HG03135 (cell line): ENCODE measurements around the gene SLC19A2.
"Not testable (repeated sequence)": the region's sequence is repeated elsewhere in the genome, so short reads cannot be mapped to it uniquely, and the experiment has no call there.

Experiments
- ATAC-seq: cut with Tn5 transposase; IDR thresholded peaks from one replicate; pipeline ENCODE4 v1.9.1; 2021; ENCODE audit warnings: mild to moderate bottlenecking, moderate library complexity; ENCODE audit not compliant: unreplicated experiment

SLC19A2 gene

GRCh38 chr1:169509354-169509753, 23.6 kb upstream of the SLC19A2 start:
- no peak for ATAC-seq

- no peak for ATAC-seq
These were observed 22.9 kb upstream of the SLC19A2 start for GRCh38 chr1:169508432-169509338.

DNA sequence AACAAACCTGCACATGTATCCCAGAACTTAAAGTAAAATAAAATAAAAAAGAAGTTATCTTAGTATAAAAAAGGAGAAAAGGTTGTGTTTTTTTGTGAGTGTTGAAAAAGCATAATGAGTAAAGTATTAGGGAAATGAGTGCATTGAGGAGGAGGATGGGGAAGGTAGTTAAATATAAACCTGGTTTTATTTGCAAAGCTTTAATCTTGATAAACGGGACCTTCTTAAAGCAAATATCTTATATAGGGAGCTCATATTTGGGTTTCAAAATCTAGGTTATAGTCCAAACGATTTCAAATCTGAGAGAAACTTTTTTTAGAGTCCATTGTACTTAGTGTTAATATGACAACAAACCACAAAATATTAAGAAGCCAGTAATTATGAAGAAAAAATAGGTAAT, 21.7 kb upstream of the SLC19A2 start:
- ATAC-seq, result no peak

DNA sequence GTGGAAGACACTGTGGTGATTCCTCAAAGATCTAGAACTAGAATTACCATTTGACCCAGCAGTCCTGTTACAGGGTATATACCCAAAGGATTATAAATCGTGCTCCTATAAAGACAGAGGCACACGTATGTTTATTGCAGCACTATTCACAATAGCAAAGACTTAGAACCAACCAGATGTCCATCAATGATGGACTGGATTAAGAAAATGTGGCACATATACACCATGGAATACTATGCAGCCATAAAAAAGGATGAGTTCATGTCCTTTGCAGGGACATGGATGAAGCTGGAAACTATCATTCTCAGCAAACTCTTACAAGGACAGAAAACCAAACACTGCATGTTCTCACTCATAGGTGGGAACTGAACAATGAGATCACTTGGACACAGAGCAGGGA, 17.9 kb upstream of the SLC19A2 start:
- ATAC-seq, result not testable (repeated sequence)

GRCh38 chr1:169499807-169500206, 14.1 kb upstream of the SLC19A2 start:
- ATAC-seq, result no peak

DNA sequence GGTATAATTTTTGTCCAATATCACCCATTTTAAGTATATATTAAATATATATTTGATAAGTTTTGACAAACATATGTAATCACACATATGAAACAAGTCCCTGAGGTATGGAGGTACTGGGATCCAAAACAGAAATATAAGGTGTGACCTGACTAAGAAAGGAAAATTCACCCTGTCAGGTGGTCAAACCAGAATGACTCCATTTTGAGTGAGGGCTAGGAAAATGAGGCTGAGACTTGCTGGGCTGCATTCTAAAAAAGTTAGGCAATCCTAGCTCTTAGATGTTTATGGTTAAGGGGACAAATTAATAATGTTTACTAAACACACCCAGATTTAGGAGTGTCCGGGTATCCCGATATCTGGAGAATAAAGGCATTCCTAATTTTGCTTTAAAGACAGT, 11.6 kb upstream of the SLC19A2 start:
- ATAC-seq, result no peak

DNA sequence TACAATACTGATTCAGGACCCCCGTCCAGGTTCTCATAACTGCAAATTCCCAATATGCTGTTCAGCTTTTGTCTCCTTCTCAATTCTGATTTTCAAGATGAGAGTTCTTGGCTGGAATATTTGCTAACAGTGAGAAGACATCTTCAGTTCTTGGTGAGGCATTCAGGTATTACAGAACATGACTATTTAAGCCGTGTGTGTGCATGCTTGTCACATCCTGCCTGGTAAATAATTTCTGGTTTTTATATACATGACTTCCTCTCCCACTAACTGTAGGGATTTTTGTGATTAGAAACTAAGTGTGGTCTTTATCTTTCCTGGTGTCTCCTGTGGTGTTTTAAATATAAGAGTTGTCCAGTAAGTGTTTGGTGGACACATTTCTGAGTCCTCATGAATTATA, 10.2 kb upstream of the SLC19A2 start:
- ATAC-seq, result no peak

GRCh38 chr1:169495046-169495775, 9.5 kb upstream of the SLC19A2 start:
- ATAC-seq, result no peak

DNA sequence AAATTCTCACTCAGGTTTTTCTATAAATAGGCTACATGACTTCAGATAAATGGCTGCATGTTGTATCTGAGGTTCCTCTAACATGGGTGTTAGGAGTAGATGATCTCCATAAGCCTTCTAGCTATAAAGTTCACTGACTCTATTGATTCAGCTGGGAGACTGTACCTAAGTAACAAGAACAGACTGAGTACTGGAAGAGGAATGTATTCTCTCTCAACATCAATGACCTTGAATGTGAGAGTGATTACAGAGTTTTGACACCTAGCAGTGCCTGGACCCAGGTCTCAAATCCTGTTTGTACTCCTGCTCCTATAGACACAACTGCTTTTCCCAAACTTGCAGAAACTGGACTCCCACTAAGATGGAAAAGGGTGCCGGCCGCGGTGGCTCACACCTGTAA, 8.6 kb upstream of the SLC19A2 start:
- ATAC-seq, result no peak

DNA sequence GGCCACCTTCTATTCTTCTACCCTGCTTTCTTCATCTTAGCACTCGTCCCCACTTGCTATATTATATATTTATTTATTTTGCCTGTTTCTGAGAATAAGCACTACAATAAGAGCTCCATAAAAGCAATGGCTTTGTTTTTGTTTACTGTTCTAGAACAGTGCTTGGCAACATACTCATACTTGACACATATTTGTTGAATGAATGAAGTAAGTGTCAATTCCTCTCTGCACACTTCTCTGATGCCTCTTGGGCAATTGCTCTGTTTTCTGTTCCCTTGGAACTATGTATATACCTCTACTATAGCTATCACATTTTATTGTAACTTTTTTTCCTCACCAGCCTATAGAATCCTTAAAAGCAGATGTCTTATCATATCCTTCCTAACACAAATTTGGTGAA, 7.5 kb upstream of the SLC19A2 start:
- no peak for ATAC-seq

GRCh38 chr1:169491845-169492281, 6.1 kb upstream of the SLC19A2 start:
- peak; percentile 51 for ATAC-seq

DNA sequence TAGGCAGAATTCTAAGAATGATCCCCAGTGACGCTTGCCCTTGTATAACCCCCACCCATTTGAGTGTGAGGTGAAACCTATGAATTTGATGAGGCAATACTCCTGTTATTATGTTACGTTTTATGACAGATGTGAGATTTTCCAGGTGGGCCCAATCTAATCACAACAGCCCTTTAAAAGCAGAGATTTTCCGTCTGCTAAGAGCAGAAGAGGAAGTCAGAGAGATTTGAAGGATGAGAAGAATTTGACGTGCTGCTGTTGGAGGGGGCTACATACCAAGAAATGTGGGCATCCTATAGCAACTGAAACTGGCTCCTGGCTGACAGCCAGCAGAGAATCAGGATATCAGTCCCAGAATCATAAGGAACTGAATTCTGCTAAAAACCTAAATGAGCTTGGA, 2.4 kb upstream of the SLC19A2 start:
- no peak for ATAC-seq

DNA sequence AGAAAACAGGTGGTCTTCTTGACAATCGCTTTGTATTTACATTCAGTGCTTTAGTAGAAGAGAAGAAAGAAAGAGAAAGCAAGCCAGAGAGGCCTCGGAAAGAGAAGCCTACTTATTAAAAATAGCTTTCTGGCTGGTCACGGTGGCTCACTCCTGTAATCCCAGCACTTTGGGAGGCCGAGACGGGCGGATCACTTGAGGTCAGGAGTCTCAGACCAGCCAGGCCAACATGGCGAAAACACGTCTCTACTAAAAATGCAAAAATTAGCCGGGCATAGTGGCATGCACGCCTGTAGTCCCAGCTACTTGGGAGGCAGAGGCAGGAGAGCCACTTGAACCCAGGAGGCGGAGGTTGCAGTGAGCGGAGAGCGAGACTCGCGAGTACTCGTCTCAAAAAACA, 1.8 kb upstream of the SLC19A2 start:
- no peak for ATAC-seq

GRCh38 chr1:169487133-169487532, 1.4 kb upstream of the SLC19A2 start:
- ATAC-seq, result no peak

DNA sequence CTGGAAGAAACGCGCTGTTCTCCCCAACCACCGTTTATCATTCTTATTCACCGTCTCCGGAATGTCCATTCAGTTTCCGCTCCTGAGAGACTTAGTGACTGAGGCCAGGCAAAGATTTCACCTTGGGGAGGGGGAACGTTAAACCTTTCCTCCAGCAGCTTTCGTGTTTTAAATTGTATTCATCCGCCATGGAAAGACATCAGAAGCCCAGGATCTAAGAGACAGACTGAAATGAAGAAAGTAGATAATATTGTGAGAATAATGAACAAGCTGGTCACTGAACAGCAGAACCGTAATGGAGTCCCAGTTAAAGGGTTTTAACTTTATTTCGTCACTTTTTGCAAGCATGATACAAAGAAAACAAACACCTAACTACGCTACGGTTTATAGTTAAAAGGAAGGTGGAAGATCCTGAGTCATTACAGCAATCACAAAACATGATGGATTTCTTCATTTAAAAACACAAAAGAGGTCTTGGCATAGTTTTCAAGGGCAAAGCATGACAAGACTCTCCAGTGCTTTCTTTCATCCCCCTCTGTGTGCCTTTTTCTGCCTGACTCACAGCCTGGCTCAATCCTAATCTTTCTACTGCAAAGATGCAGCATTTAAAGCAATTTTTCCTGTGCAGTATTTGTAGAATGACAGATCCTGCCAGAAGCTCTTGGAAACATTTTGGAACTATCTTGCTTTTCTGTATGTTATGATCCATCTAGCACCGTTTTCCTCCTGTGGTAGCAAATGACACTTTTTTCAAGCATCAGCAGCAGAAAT, 722 bp upstream of the SLC19A2 start:
- peak; percentile 2 for ATAC-seq

DNA sequence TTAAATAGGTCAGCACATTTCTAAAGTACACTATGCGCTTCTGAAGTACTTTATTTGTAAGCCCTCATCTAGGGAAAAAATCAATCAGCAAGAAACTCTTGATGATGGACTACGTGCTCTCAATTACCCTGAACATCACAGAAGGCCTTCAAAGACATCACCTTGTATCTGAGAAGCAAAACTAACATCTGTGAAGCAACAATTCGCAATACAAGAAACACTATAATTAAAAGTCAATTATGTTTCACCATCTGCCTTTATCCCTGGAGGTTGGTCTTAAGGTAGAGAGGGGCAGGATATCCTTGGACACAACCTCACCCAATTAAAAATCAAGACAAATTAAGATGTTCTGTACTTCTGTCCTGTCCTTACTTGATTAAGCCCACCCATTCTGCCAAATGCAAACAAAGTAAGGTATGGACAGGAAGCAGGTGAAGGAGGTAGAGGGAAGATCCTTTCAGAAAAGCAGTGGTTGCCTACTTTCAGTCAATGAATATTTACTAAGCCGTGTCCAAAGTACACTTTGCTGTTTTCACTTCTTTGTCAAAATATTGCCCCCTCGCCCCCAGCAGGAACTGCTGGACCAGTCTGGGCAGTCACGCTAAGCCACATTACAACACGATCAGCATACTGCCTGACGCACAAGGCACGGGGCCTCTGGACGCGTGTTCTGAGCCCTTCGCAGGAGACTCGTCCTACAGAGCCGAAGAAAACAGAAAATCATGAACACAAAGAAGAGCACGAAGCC, 887 bp downstream of the SLC19A2 start:
- peak; percentile 19 for ATAC-seq

DNA sequence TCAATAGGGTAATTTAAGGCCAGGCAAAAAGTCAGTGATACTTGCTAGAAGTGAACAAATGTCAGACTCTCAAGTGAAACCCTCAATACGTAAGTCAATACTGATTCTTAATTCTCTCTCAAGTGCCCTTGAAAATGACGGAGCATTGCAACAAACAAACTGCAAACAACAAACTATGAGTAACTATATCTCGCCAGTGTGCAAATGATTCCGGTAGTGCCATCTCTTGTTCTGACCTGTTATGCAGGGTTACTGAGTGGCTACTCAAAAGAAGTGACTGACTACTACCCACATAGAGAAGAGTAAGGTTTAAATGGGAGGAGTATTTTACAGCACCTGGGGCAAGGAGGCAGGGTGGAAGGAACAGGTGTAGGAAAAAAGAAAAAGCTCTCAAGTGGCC, 1.6 kb downstream of the SLC19A2 start:
- no peak for ATAC-seq

- ATAC-seq, result no peak
These were observed 2.2 kb downstream of the SLC19A2 start for GRCh38 chr1:169483500-169483966.

GRCh38 chr1:169479363-169480066, 6.2 kb downstream of the SLC19A2 start:
- no peak for ATAC-seq

DNA sequence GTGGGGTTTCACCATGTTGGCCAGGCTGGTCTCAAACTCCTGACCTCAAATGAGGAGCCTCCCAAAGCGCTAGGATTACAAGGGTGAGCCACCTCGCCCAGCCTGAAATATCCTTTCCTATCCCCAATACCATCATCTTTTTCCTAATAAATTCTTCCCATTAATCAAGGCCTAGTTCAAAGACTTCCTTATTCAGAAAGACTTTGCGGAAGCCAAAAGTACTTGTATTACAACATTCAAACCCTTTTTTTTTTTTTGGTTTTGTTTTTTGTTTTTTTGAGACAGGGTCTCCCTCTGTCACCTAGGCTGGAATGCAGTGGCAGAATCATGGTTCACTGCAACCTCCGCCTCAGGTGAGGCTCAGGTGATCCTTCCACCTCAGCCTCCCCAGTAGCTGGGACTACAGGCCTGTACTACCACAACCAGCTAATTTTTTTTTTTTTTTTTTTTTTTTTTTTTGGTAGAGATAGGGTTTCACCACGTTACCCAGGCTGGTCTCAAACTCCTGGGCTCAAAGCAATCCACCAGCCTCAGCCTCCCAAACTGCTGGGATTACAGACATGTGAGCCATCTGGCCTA, 7.6 kb downstream of the SLC19A2 start:
- ATAC-seq, result no peak
